ENCODE measurements around the gene F2R.
"Not testable (repeated sequence)": the region's sequence is repeated elsewhere in the genome, so short reads cannot be mapped to it uniquely, and the experiment has no call there.

Gene F2R

DNA sequence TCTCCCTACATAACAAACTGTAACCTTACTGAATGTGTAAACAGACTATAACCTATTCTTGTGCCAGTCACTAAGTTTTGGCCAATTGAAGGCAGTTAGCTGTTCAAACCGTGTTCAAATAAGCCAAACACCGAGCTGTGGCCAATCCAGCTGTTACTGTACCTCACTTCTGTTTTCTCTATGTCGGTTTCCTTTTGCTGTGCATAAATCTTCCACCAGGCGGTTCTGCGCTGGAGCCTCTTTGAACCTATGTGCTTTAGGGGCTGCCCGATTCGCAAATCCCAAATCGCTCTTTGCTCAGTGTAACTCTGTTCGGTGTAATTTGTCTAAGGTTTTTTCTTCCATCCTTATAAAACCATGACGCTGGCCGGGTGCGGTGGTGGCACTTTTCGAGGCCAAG, 31.8 kb downstream of the F2R start:
- H3K36me3 Mint-ChIP-seq (ENCODE audit: insufficient read depth), result peaks cover 2% of the 10 kb centered on the region
- H3K4me3 Mint-ChIP-seq, result no peak overlapping the region
- H3K4me1 Mint-ChIP-seq, result no peaks in the 10 kb centered on the region
- ATAC-seq (replicated peaks; ENCODE audit: extremely low read depth, poor library complexity, severe bottlenecking) (no peak), DNase-seq (ENCODE audit: low spot score in 2 of 2) (no peak)
- no peaks in the 10 kb centered on the region for H3K9me3 Mint-ChIP-seq
- no peaks in the 10 kb centered on the region for H3K27me3 Mint-ChIP-seq
- H3K27ac Mint-ChIP-seq (ENCODE audit: low read depth), result no peak overlapping the region

DNA sequence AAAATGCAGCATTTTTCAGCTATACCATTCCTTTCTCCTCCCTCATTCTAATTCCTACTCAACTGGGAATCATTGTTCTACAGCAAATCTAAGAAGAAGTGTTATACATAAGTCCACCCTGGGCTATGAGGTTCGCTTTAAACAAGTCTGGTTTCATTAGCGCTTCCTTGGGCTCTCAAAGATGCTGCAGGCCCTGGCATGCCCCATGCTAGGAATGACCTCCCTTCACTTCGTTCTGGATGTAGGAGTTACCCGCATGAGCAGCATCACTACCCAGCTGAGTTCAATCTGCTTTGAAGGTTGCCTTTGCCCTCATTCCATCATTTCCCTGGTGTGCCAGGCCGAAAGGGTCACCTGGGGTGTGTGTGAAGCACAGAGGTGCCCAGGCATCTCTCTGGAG, 35.4 kb downstream of the F2R start:
- Mint-ChIP-seq H3K4me1 (no peaks in the 10 kb centered on the region), H3K9me3 (no peaks in the 10 kb centered on the region), H3K27ac (ENCODE audit: low read depth) (no peak overlapping the region), H3K27me3 (no peaks in the 10 kb centered on the region), H3K4me3 (no peak overlapping the region), H3K36me3 (ENCODE audit: insufficient read depth) (peaks cover 2% of the 10 kb centered on the region)
- ATAC-seq (replicated peaks; ENCODE audit: extremely low read depth, poor library complexity, severe bottlenecking), result no peak
- no peak for DNase-seq (ENCODE audit: low spot score in 2 of 2)

DNA sequence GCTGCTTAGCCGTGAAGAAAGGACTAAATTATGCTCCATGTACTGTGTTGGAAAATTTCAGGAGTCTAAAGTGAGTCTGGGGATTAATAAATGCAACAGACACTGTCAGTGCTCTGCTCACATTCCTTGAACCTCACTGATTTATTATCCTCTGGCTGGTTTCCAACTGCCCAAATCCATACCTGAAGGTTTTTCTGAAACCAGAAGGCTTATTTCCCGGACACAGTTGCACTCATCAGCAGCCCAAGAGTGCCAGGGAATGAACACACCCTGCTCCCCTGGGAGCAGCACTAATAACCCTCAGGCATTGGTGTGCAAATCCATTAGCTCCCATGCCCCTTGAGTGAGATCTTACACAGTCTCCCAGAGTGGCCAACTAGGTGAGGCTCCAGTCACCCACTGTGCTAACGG, 38.7 kb downstream of the F2R start:
- no peaks in the 10 kb centered on the region for H3K27me3 Mint-ChIP-seq
- H3K27ac Mint-ChIP-seq (ENCODE audit: low read depth), result no peak overlapping the region
- DNase-seq (ENCODE audit: low spot score in 2 of 2), result no peak
- H3K36me3 Mint-ChIP-seq (ENCODE audit: insufficient read depth), result peaks cover 2% of the 10 kb centered on the region
- H3K4me1 Mint-ChIP-seq, result no peaks in the 10 kb centered on the region
- no peaks in the 10 kb centered on the region for H3K9me3 Mint-ChIP-seq
- ATAC-seq (replicated peaks; ENCODE audit: extremely low read depth, poor library complexity, severe bottlenecking), result no peak
- no peak overlapping the region for H3K4me3 Mint-ChIP-seq

DNA sequence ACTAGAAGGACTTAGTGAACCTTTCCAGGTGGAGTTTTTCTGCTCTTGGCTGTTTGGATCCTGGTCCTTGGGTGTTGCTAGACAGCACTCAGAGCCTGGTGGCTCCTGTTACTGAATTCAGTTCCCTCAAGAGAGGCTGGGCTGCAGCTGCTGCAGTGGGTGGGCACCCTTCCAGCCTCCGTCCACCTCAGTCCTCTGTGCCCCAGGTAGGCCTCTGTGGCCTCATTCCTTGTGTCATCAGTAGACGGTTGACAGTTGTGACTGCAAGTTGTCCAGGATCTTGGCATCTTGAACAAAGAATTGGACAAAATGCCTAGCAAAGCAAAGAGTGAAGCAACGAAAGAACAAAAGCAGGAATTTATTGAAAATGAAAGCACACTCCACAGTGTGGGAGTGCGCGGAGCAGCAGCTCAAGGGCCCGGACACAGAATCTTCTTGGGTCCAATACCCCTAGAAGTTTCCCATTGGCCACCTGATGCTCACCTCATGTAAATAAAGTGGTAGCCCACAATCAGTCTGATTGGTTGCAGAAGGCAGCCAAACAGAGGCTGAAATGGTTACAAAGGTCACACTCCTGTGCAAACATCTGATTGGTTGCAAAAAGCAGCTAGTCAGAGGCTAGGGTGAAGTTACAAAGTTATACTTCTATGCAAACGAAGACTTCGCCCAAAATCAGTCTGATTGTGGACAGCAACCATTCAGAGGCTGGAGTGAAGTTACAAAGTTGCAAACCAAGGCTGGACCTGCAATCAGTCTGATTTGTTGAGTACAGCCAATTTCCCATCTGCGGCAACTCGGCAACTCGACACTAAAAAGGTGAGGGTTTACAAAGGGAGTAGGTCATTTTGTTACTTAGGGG, 40.1 kb downstream of the F2R start:
- H3K27ac Mint-ChIP-seq (ENCODE audit: low read depth), result no peak overlapping the region
- peaks cover 8% of the 10 kb centered on the region for H3K4me1 Mint-ChIP-seq
- no peaks in the 10 kb centered on the region for H3K27me3 Mint-ChIP-seq
- H3K9me3 Mint-ChIP-seq, result no peaks in the 10 kb centered on the region
- no peak overlapping the region for H3K4me3 Mint-ChIP-seq
- ATAC-seq (replicated peaks; ENCODE audit: extremely low read depth, poor library complexity, severe bottlenecking), result no peak
- DNase-seq (ENCODE audit: low spot score in 2 of 2), result no peak
- H3K36me3 Mint-ChIP-seq (ENCODE audit: insufficient read depth), result peaks cover 2% of the 10 kb centered on the region

DNA sequence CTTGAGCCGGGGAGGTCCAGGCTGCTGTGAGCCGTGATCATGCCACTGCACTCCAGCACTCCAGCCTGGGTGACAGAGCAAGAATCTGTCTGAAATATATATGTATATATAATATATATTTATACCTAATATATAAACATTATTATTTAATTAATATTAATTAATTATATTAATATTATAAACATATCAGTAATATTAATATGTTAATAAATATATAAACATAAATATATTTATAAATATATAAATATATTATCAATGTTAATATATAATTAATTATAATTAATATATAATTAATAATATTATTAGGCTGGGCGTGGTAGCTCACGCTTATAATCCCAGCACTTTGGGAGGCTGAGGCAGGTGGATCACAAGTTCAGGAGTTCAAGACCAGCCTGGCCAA, 41.1 kb downstream of the F2R start:
- Mint-ChIP-seq H3K4me1 (peaks cover 11% of the 10 kb centered on the region), H3K27ac (ENCODE audit: low read depth) (no peak overlapping the region), H3K9me3 (no peaks in the 10 kb centered on the region), H3K27me3 (no peaks in the 10 kb centered on the region), H3K4me3 (no peak overlapping the region), H3K36me3 (ENCODE audit: insufficient read depth) (peaks cover 1% of the 10 kb centered on the region)
- DNase-seq (ENCODE audit: low spot score in 2 of 2) (no peak), ATAC-seq (replicated peaks; ENCODE audit: extremely low read depth, poor library complexity, severe bottlenecking) (no peak)

DNA sequence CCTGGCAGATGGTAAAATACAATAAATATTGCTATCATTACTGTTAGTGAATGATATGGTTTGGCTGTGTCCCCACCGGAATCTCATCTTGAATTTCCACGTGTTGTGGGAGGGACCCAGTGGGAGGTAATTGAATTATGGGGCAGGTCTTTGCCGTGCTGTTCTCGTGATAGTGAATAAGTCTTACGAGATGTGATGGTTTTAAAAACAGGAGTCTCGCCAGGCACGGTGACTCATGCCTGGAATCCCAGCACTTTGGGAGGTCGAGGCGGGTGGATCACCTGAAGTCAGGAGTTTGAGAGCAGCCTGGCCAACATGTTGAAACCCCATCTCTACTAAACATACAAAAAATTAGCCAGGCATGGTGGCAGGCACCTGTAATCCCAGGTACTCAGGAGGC, 45.2 kb downstream of the F2R start:
- DNase-seq (ENCODE audit: low spot score in 2 of 2); H3K4me3 Mint-ChIP-seq; H3K27me3 Mint-ChIP-seq; ATAC-seq (replicated peaks; ENCODE audit: extremely low read depth, poor library complexity, severe bottlenecking); H3K9me3 Mint-ChIP-seq; H3K36me3 Mint-ChIP-seq (ENCODE audit: insufficient read depth); H3K27ac Mint-ChIP-seq (ENCODE audit: low read depth): not testable (repeated sequence)
- peaks cover 32% of the 10 kb centered on the region for H3K4me1 Mint-ChIP-seq

DNA sequence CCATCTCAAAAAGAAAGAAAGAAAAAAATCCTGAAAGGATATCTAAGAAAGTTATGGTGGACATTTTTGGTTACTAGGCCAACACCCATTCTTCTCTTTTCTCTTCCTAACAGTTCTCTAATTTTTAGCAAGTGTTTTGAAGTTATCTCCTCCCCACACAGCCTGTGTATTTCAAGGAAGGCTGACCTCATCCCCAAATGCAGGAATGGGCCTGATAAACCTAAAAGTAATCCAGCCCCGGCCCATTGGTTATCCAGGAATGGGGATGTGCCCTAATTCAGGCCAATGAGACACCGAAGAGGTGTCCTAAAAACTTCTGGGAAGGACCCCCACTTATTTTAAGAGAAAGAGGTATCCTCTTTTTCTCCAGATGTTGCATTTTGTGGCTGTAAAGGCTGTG, 46.6 kb downstream of the F2R start:
- Mint-ChIP-seq H3K9me3 (peaks cover 5% of the 10 kb centered on the region), H3K4me3 (no peak overlapping the region), H3K27ac (ENCODE audit: low read depth) (no peak overlapping the region), H3K4me1 (peaks cover 32% of the 10 kb centered on the region), H3K27me3 (no peaks in the 10 kb centered on the region), H3K36me3 (ENCODE audit: insufficient read depth) (no peaks in the 10 kb centered on the region)
- ATAC-seq (replicated peaks; ENCODE audit: extremely low read depth, poor library complexity, severe bottlenecking), result no peak
- DNase-seq (ENCODE audit: low spot score in 2 of 2), result no peak

DNA sequence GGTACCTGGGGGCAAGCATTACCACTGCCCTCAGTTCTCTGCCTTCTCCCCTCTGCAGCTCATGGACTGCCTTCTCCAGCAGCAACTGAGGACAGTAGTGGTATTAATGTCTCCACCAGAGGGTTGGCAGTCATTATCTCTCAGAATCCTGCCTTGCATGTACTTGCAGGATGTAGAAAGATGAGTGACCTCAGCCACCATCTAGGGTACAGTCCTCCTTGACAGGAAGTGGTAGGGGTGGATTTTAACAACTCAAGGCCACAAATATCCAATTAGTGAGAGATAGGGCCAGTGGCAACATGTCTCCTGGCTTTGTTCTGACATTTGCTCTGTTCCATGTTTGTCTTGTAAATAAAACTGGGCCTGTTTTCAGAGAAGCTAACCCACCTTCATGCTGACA, 47.2 kb downstream of the F2R start:
- H3K9me3 Mint-ChIP-seq, result peaks cover 5% of the 10 kb centered on the region
- H3K4me1 Mint-ChIP-seq, result peaks cover 32% of the 10 kb centered on the region
- DNase-seq (ENCODE audit: low spot score in 2 of 2), result peak in 1 of 2 donors; percentile 19
- H3K27ac Mint-ChIP-seq (ENCODE audit: low read depth), result peak overlapping the region; percentile 21
- no peaks in the 10 kb centered on the region for H3K36me3 Mint-ChIP-seq (ENCODE audit: insufficient read depth)
- no peaks in the 10 kb centered on the region for H3K27me3 Mint-ChIP-seq
- H3K4me3 Mint-ChIP-seq, result peak overlapping the region; percentile 7
- peak; percentile 91 for ATAC-seq (replicated peaks; ENCODE audit: extremely low read depth, poor library complexity, severe bottlenecking)

DNA sequence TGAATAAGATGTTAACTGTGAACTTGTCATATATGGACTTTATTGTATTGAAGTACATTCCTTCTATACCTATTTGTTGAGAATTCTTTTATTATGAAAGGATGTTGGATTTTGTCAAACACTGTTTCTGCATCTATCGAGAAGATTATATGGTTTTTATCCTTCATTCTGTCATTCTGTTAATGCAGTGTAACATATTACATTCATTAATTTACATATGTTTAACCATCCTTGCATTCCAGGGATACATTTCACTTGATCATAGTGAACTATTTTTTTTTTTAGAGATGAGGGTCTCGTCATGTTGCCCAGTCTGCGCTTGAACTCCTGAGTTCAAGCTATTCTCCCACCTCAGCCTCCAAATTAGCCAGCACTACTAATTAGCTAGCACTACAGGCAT, 48.4 kb downstream of the F2R start:
- DNase-seq (ENCODE audit: low spot score in 2 of 2), result no peak
- no peaks in the 10 kb centered on the region for H3K36me3 Mint-ChIP-seq (ENCODE audit: insufficient read depth)
- no peak for ATAC-seq (replicated peaks; ENCODE audit: extremely low read depth, poor library complexity, severe bottlenecking)
- no peaks in the 10 kb centered on the region for H3K27me3 Mint-ChIP-seq
- H3K4me1 Mint-ChIP-seq, result peaks cover 32% of the 10 kb centered on the region
- H3K27ac Mint-ChIP-seq (ENCODE audit: low read depth), result peak overlapping the region; percentile 21
- no peak overlapping the region for H3K4me3 Mint-ChIP-seq
- peaks cover 5% of the 10 kb centered on the region for H3K9me3 Mint-ChIP-seq

DNA sequence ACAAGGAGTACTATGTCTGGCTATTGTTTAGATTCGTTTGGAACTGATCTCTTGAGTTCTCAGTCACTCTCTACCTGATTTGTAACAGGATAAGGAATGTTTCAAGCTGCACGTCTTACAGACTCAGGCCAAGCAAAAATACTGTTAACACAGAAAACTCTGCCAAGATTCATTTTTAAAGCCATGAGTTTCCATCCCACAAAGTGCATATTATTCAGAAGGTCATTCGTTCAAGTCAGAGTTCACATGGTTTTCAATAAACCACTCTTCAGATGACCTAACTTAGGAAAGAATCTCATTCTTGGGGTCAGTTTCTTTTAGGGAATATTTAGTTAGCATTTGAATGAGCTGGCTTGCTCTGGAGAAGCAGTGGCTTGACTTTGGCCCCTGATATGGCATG, 49.3 kb downstream of the F2R start:
- Mint-ChIP-seq H3K9me3 (peaks cover 5% of the 10 kb centered on the region), H3K27ac (ENCODE audit: low read depth) (no peak overlapping the region), H3K36me3 (ENCODE audit: insufficient read depth) (no peaks in the 10 kb centered on the region), H3K4me1 (peaks cover 28% of the 10 kb centered on the region), H3K27me3 (no peaks in the 10 kb centered on the region), H3K4me3 (no peak overlapping the region)
- no peak for DNase-seq (ENCODE audit: low spot score in 2 of 2)
- no peak for ATAC-seq (replicated peaks; ENCODE audit: extremely low read depth, poor library complexity, severe bottlenecking)

DNA sequence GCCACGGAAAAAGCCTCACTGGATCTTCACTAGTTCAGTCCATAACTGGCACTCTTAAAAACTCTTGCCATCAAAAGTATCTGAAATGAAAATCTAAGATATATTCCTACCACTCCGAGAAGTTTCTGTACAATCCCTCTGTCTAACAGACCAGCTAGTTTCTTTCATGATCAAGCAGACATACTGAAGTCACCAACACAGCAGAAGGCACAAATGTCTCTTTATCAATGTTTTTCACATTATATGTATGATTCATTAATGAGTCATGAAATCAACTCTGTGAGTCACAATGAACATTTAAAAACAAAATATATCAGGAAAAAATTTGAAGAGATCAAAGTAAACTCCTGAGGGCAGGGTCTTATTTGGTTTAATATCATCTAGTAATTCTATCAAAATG, 50.8 kb downstream of the F2R start:
- DNase-seq (ENCODE audit: low spot score in 2 of 2), result no peak
- Mint-ChIP-seq H3K9me3 (peaks cover 5% of the 10 kb centered on the region), H3K4me1 (peaks cover 22% of the 10 kb centered on the region), H3K27me3 (no peaks in the 10 kb centered on the region), H3K27ac (ENCODE audit: low read depth) (no peak overlapping the region), H3K4me3 (no peak overlapping the region), H3K36me3 (ENCODE audit: insufficient read depth) (no peaks in the 10 kb centered on the region)
- ATAC-seq (replicated peaks; ENCODE audit: extremely low read depth, poor library complexity, severe bottlenecking), result no peak

DNA sequence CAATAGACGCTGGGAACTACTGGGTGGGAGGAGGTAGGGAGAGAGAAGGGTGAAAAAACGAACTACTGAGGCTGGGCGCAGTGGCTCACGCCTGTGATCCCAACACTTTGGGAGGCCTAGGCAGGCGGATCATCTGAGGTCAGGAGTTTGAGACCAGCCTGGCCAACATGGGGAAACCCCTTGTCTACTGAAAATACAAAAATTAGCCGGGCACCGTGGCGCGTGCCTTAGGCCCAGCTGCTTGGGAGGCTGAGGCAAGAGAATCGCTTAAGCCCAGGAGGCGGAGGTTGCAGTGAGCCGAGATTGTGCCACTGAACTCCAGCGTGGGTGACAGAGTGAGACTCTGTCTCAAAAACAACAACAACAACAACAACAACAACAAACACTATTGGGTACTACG, 55.1 kb downstream of the F2R start:
- not testable (repeated sequence) for H3K36me3 Mint-ChIP-seq (ENCODE audit: insufficient read depth); ATAC-seq (replicated peaks; ENCODE audit: extremely low read depth, poor library complexity, severe bottlenecking)

DNA sequence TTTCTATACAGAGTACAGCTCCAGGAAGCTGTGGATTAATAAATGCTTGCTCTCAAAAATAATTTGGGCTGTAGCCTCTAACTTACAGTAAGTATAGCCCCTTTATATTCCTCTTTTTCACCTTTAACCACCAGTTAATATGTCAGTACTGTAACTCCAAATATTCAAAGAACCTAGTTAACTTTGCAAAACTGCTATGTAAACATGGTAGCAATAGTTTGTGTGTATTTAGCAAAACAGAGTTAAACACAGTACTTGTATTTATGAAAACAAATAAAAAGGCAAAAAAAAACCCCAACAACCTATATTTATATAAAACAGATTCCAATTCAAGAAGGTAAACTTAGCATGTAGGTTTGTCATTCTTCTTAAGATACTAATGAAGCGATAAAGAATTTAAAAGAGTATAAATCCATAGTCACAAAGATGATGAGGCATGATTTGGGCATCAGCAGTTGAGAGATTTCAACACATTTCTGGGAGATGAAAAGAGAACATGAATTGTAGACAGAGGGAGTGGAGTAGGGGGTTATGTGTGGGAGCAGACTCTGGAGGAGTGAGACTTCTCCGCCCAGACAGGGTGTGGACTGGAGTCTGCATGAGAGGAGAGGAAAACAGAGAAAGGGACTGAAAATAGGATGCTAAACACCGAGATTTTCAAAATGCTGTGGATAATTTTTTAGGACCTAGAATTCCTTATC, 55.9 kb downstream of the F2R start:
- H3K27ac Mint-ChIP-seq (ENCODE audit: low read depth), result peak overlapping the region; percentile 11
- H3K27me3 Mint-ChIP-seq, result no peaks in the 10 kb centered on the region
- ATAC-seq (replicated peaks; ENCODE audit: extremely low read depth, poor library complexity, severe bottlenecking), result no peak
- no peak overlapping the region for H3K4me3 Mint-ChIP-seq
- no peak for DNase-seq (ENCODE audit: low spot score in 2 of 2)
- no peaks in the 10 kb centered on the region for H3K9me3 Mint-ChIP-seq
- H3K36me3 Mint-ChIP-seq (ENCODE audit: insufficient read depth), result peaks cover 3% of the 10 kb centered on the region
- H3K4me1 Mint-ChIP-seq, result no peaks in the 10 kb centered on the region

More for the DNA sequence above, 55.1 kb downstream of the F2R start:
- H3K27me3 Mint-ChIP-seq; DNase-seq (ENCODE audit: low spot score in 2 of 2); H3K27ac Mint-ChIP-seq (ENCODE audit: low read depth); H3K4me1 Mint-ChIP-seq; H3K4me3 Mint-ChIP-seq; H3K9me3 Mint-ChIP-seq: not testable (repeated sequence)
